IMR-90 (cell line): ENCODE measurements around the gene NBEA. TPM values are rescaled to one million over a fixed set of nuclear protein-coding genes. Genes with fewer than 3 reads are reported as not detected.

Experiments
- ATAC-seq: fragments of 200-7000 bp; cut with Tn5 transposase; 2 replicates; pipeline ENCODE4 v1.9.1; 2020; ENCODE audit warnings: low read depth, mild to moderate bottlenecking, moderate library complexity
- BruUV-seq: library from RNA; stranded (reverse); fragments of 400-500 nt; replicated peaks from 2 replicates; lab custom pipeline; 2021; lab: Mats Ljungman, UMichigan
- CTCF ChIA-PET: fragments of 300-600 bp; formaldehyde crosslinking; extraction: SDS; loops from one replicate; lab custom pipeline; 2021; ENCODE audit warnings: antibody characterized with exemption; lab: Yijun Ruan, JAX
- POLR2A ChIA-PET: fragments of 300-600 bp; sonication (Branson Sonifier 250); formaldehyde crosslinking; loops from one replicate; lab custom pipeline; 2022; ENCODE audit warnings: antibody characterized with exemption; ENCODE audit not compliant: unreplicated experiment; lab: Charles Lee
- DNase-seq: peaks from one replicate; pipeline ENCODE4 v3.0.0; 2013
- H2AFZ ChIP-seq: replicated peaks from 2 replicates; pipeline ENCODE3; 2013; ENCODE audit warnings: low read length, mild to moderate bottlenecking; ENCODE audit not compliant: poor library complexity
- H2AK5ac ChIP-seq: 2 replicates; pipeline ENCODE4 v1.6.1; 2013; ENCODE audit warnings: low read depth, low read length, inconsistent platforms
- H2AK9ac ChIP-seq: replicated peaks from 2 replicates; pipeline ENCODE3; 2013; ENCODE audit warnings: mild to moderate bottlenecking, low read depth, low read length, moderate library complexity; ENCODE audit not compliant: poor library complexity
- H2BK120ac ChIP-seq: 2 replicates; pipeline ENCODE4 v1.6.1; 2013; ENCODE audit warnings: low read depth, low read length, inconsistent platforms
- H2BK15ac ChIP-seq: 3 replicates; pipeline ENCODE4 v1.6.1; 2013; ENCODE audit warnings: low read depth, low read length, inconsistent platforms
- H2BK20ac ChIP-seq: 2 replicates; pipeline ENCODE4 v1.6.1; 2013; ENCODE audit warnings: low read depth, mild to moderate bottlenecking, inconsistent platforms, low read length, moderate library complexity
- H2BK5ac ChIP-seq: 2 replicates; pipeline ENCODE4 v1.6.1; 2013; ENCODE audit warnings: mild to moderate bottlenecking, low read depth, low read length, inconsistent platforms; ENCODE audit not compliant: poor library complexity, severe bottlenecking
- H3K14ac ChIP-seq: replicated peaks from 2 replicates; pipeline ENCODE4 v1.6.1; 2013; ENCODE audit warnings: low read depth, low read length, inconsistent platforms
- H3K18ac ChIP-seq: 2 replicates; pipeline ENCODE4 v1.6.1; 2013; ENCODE audit warnings: low read depth, low read length, control low read depth
- H3K23ac ChIP-seq: 2 replicates; pipeline ENCODE4 v1.6.1; 2013; ENCODE audit warnings: low read depth, low read length, inconsistent platforms
- H3K27ac ChIP-seq: 2 replicates; pipeline ENCODE4 v1.5.1; 2013; ENCODE audit warnings: mild to moderate bottlenecking, control low read depth, low read length; ENCODE audit not compliant: insufficient read depth
- H3K27me3 ChIP-seq: 2 replicates; pipeline ENCODE4 v1.6.1; 2013; ENCODE audit warnings: low read length; ENCODE audit not compliant: control insufficient read depth, insufficient read depth
- H3K36me3 ChIP-seq: 2 replicates; pipeline ENCODE4 v1.6.1; 2013; ENCODE audit warnings: low read length, mixed read lengths; ENCODE audit not compliant: control insufficient read depth, insufficient read depth
- H3K4ac ChIP-seq: 2 replicates; pipeline ENCODE4 v1.6.1; 2013; ENCODE audit warnings: low read depth, low read length, inconsistent platforms
- H3K4me1 ChIP-seq: 2 replicates; pipeline ENCODE4 v1.6.1; 2013; ENCODE audit warnings: low read length, mixed read lengths; ENCODE audit not compliant: control insufficient read depth, insufficient read depth
- H3K4me2 ChIP-seq: 2 replicates; pipeline ENCODE4 v1.6.1; 2013; ENCODE audit warnings: low read depth, mild to moderate bottlenecking, control low read depth, low read length, moderate library complexity
- H3K4me3 ChIP-seq: 2 replicates; pipeline ENCODE4 v1.5.1; 2013; ENCODE audit warnings: low read depth, mild to moderate bottlenecking, control low read depth, low read length, moderate library complexity; ENCODE audit not compliant: insufficient read depth
- H3K56ac ChIP-seq: 2 replicates; pipeline ENCODE4 v1.6.1; 2013; ENCODE audit warnings: low read length, inconsistent platforms; ENCODE audit not compliant: insufficient read depth; ENCODE audit errors: extremely low read depth
- H3K79me1 ChIP-seq, 2 experiments: 2 replicates each; pipeline ENCODE4 v1.6.1; 2013; ENCODE audit warnings: low read length in 2 of 2, inconsistent platforms in 1 of 2, low read depth in 1 of 2
- H3K9ac ChIP-seq: 2 replicates; pipeline ENCODE4 v1.6.1; 2013; ENCODE audit warnings: low read depth, low read length, control low read depth
- H3K9me1 ChIP-seq: 2 replicates; pipeline ENCODE4 v1.6.1; 2013; ENCODE audit warnings: low read length, inconsistent platforms; ENCODE audit not compliant: insufficient read depth
- H3K9me3 ChIP-seq: 2 replicates; pipeline ENCODE4 v1.6.1; 2013; ENCODE audit warnings: low read length; ENCODE audit not compliant: control insufficient read depth, insufficient read depth
- H4K20me1 ChIP-seq: 2 replicates; pipeline ENCODE4 v1.6.1; 2013; ENCODE audit warnings: low read length, inconsistent platforms; ENCODE audit not compliant: insufficient read depth
- H4K5ac ChIP-seq: 2 replicates; pipeline ENCODE4 v1.6.1; 2013; ENCODE audit warnings: mild to moderate bottlenecking, low read depth, low read length, control low read depth
- H4K8ac ChIP-seq, 2 experiments: 2 replicates each; pipeline ENCODE4 v1.6.1; 2013; ENCODE audit warnings: low read depth in 2 of 2, low read length in 2 of 2, control low read depth in 1 of 2, inconsistent platforms in 1 of 2
- H4K91ac ChIP-seq: 2 replicates; pipeline ENCODE4 v1.6.1; 2013; ENCODE audit warnings: low read depth, low read length, inconsistent platforms; ENCODE audit not compliant: insufficient read depth
- BHLHE40 ChIP-seq: fragments of 150-350 bp; IDR thresholded peaks from 2 replicates; pipeline ENCODE4 v1.6.1; 2016; ENCODE audit warnings: mild to moderate bottlenecking, low read depth, low read length
- CHD1 ChIP-seq: IDR thresholded peaks from 2 replicates; pipeline ENCODE4 v1.6.1; 2012; ENCODE audit warnings: low read depth, low read length, improper control_type of control experiment
- CTCF ChIP-seq: conservative IDR thresholded peaks from 2 replicates; pipeline ENCODE4 v1.5.1; 2012; ENCODE audit warnings: mild to moderate bottlenecking, low read depth, low read length, improper control_type of control experiment
- FOS ChIP-seq: fragments of 150-350 bp; IDR thresholded peaks from 2 replicates; pipeline ENCODE4 v1.6.1; 2016; ENCODE audit warnings: low read depth, low read length
- RAD21 ChIP-seq: IDR thresholded peaks from 2 replicates; pipeline ENCODE4 v1.6.1; 2012; ENCODE audit warnings: low read length, improper control_type of control experiment
- SMC3 ChIP-seq: fragments of 150-350 bp; IDR thresholded peaks from 2 replicates; pipeline ENCODE4 v1.6.1; 2016; ENCODE audit warnings: low read depth, mild to moderate bottlenecking, antibody characterized with exemption, low read length, moderate library complexity
- WGBS, 2 experiments: methylation state at CpG; one replicate each; pipeline versions ENCODE4 v1.1.5 to v1.1.7; 2013; ENCODE audit warnings: missing lambda C conversion rate in 2 of 2; ENCODE audit not compliant: insufficient read length in 1 of 2; ENCODE audit errors: extremely low coverage in 2 of 2; 5-methylcytosine and 5-hydroxymethylcytosine counted together
- dilution Hi-C: fragments of 300-500 bp; cut with HindIII; formaldehyde crosslinking; loops from one replicate; pipeline ENCODE4 v1.14.3; 2018; ENCODE audit warnings: low sequenced_read_pairs; ENCODE audit not compliant: unreplicated experiment
- in situ Hi-C: fragments of 300-500 bp; cut with MboI; formaldehyde crosslinking; loops from 3 replicates; pipeline ENCODE4 v1.14.3; 2019; ENCODE audit warnings: low sequenced_read_pairs, inconsistent platforms, mixed read lengths
- intact Hi-C: fragments of 100-400 bp; cut with micrococcal nuclease; formaldehyde crosslinking; loops from 2 replicates; pipeline ENCODE4 v1.10.0; 2022
- polyA plus RNA-seq, 3 experiments: library from polyadenylated mRNA; depleted of rRNA; stranded (reverse); fragments of >200 nt; gene quantifications; 2 replicates each; pipeline ENCODE4 v1.2.3, GENCODE V29; 2012; ENCODE audit warnings: low replicate concordance in 1 of 3
- total RNA-seq: library from RNA; depleted of rRNA; stranded (reverse); fragments of >200 nt; gene quantifications from 2 replicates; pipeline ENCODE4 v1.2.3, GENCODE V29; 2012

The NBEA gene
- total and polyA plus RNA-seq, 2 of the 4 experiments (the other 2 are of a cell fraction), result 0.82 to 2.2 TPM

- no peak overlapping the region for H3K4me3 ChIP-seq
- no peak overlapping the region for H4K5ac ChIP-seq
- no peak overlapping the region for H4K8ac ChIP-seq
- H3K27ac ChIP-seq, result no peak overlapping the region
- no CpG with 5 or more reads among the region's 5 CpGs for WGBS, 2 experiments
- H3K27me3 ChIP-seq, result no peaks in the 10 kb centered on the region
- no peaks in the 10 kb centered on the region for H3K79me1 ChIP-seq
- TF ChIP-seq RAD21 (peak; percentile 66), FOS (no peak), CHD1 (no peak), CTCF (peak; percentile 68), SMC3 (peak; percentile 66), BHLHE40 (no peak)
- CTCF ChIA-PET, result interaction anchor here (0.7 to 2.6 kb wide), 8 partner anchors 12 to 323 kb away, joined by 3 to 11 read pairs (median 4); no protein-coding TSS in a partner anchor
- H3K4me1 ChIP-seq, result no peaks in the 10 kb centered on the region
- no peak overlapping the region for H3K14ac ChIP-seq
- H3K23ac ChIP-seq, result no peak overlapping the region
- H2AK5ac ChIP-seq, result peak overlapping the region; percentile 47; the same call in 1 of the 2 replicates
- BruUV-seq, result no TSS peak
- H3K4me2 ChIP-seq, result no peak overlapping the region
- H3K18ac ChIP-seq, result no peak overlapping the region
- H4K20me1 ChIP-seq, result no peaks in the 10 kb centered on the region
- H2BK20ac ChIP-seq, result peak overlapping the region; percentile 71; the same call in 1 of the 2 replicates
- peak; percentile 70 for DNase-seq
- no peaks in the 10 kb centered on the region for H3K9me3 ChIP-seq
- H3K56ac ChIP-seq, result no peak overlapping the region
- H3K9me1 ChIP-seq, result no peaks in the 10 kb centered on the region
- H2AFZ ChIP-seq, result peak overlapping the region; percentile 8
- in situ Hi-C loops (no loop called here), intact Hi-C loops (loop anchor here (1.0 to 10.0 kb wide), 5 partner anchors 91 to 426 kb away; no protein-coding TSS in a partner anchor), dilution Hi-C loops (no loop called here)
- H2BK120ac ChIP-seq, result peak overlapping the region; percentile 66
- peak; percentile 98 for ATAC-seq
- POLR2A ChIA-PET, result no interaction called here
- no peak overlapping the region for H4K91ac ChIP-seq
- no peak overlapping the region for H2BK5ac ChIP-seq
- H2AK9ac ChIP-seq, result no peak overlapping the region
- H3K9ac ChIP-seq, result no peak overlapping the region
- peak overlapping the region; percentile 19; the same call in 1 of the 3 replicates for H2BK15ac ChIP-seq
- no peaks in the 10 kb centered on the region for H3K36me3 ChIP-seq
- H3K4ac ChIP-seq, result 0 out of 2 replicates have a peak overlapping the region, but pooled peaks have one; percentile 59
Observed at GRCh38 chr13:35630551-35631275, 688.6 kb downstream of the NBEA start.
